CD4-positive, alpha-beta T cell (primary cell): ENCODE measurements around the gene RBMS3. TPM values are rescaled to one million over a fixed set of nuclear protein-coding genes. Genes with fewer than 3 reads are reported as not detected.

Source experiments
- ATAC-seq: fragments of 200-7000 bp; cut with Tn5 transposase; one replicate; pipeline ENCODE4 v1.10.0; 2022; ENCODE audit warnings: mild to moderate bottlenecking; ENCODE audit not compliant: poor library complexity
- CTCF ChIA-PET: fragments of 350-600 bp; sonication (Branson Sonifier 250); formaldehyde crosslinking; loops from one replicate; lab custom pipeline; 2021; ENCODE audit warnings: antibody characterized with exemption, inconsistent platforms; lab: Charles Lee
- POLR2A ChIA-PET: fragments of 350-600 bp; sonication (Branson Sonifier 250); formaldehyde crosslinking; loops from one replicate; lab custom pipeline; 2021; ENCODE audit warnings: antibody characterized with exemption, inconsistent platforms; lab: Charles Lee
- DNase-seq, 14 experiments: peaks; one replicate each; pipeline ENCODE4 v3.0.0-alpha.2; 2013 to 2020; ENCODE audit warnings: mixed read lengths in 2 of 14
- H3K27ac ChIP-seq, 2 donors: one replicate each; pipeline versions ENCODE4 v1.5.1 to v1.7.0; 2013; ENCODE audit warnings: low read length in 2 of 2, low read depth in 1 of 2, mild to moderate bottlenecking in 1 of 2
- H3K27me3 ChIP-seq, 2 experiments: 1 replicate in 1 of 2; 2 replicates in 1 of 2; pipeline versions ENCODE4 v1.6.1 to v1.7.0; 2013; ENCODE audit warnings: low read length in 2 of 2, control low read depth in 1 of 2, mild to moderate bottlenecking in 1 of 2, moderate library complexity in 1 of 2; ENCODE audit not compliant: insufficient read depth in 2 of 2, control insufficient read depth in 1 of 2
- H3K36me3 ChIP-seq: one replicate; pipeline ENCODE4 v1.6.1; 2013; ENCODE audit warnings: low read length, control low read depth; ENCODE audit not compliant: insufficient read depth
- H3K4me1 ChIP-seq: one replicate; pipeline ENCODE4 v1.6.1; 2013; ENCODE audit warnings: low read length, control low read depth; ENCODE audit not compliant: insufficient read depth
- H3K4me3 ChIP-seq: one replicate; pipeline ENCODE4 v1.5.1; 2013; ENCODE audit warnings: mild to moderate bottlenecking, low read length, moderate library complexity
- H3K9me3 ChIP-seq, 2 experiments: 1 replicate in 1 of 2; 2 replicates in 1 of 2; pipeline versions ENCODE4 v1.6.1 to v1.7.0; 2013; ENCODE audit warnings: low read length in 2 of 2, mild to moderate bottlenecking in 2 of 2, control low read depth in 1 of 2, moderate library complexity in 1 of 2; ENCODE audit not compliant: control insufficient read depth in 1 of 2, insufficient read depth in 1 of 2
- H3K27ac Mint-ChIP-seq: one replicate; pipeline ENCODE4 v1.8.0; 2020; ENCODE audit warnings: mixed read lengths
- H3K27me3 Mint-ChIP-seq: one replicate; pipeline ENCODE4 v1.8.0; 2021; ENCODE audit warnings: mixed read lengths
- H3K36me3 Mint-ChIP-seq: one replicate; pipeline ENCODE4 v1.8.0; 2021; ENCODE audit warnings: low read depth, mixed read lengths
- H3K4me1 Mint-ChIP-seq: one replicate; pipeline ENCODE4 v1.8.0; 2021; ENCODE audit warnings: low read depth, mixed read lengths
- H3K4me3 Mint-ChIP-seq: one replicate; pipeline ENCODE4 v1.8.0; 2020; ENCODE audit warnings: mild to moderate bottlenecking, mixed read lengths
- H3K9me3 Mint-ChIP-seq: one replicate; pipeline ENCODE4 v1.8.0; 2020; ENCODE audit warnings: mixed read lengths
- CTCF ChIP-seq: fragments of 200-600 bp; IDR thresholded peaks from one replicate; pipeline ENCODE4 v1.8.0; 2022; ENCODE audit warnings: antibody characterized with exemption, mild to moderate bottlenecking
- intact Hi-C, 2 experiments: fragments of 100-400 bp; cut with DNase I in 1 of 2; cut with micrococcal nuclease in 1 of 2; formaldehyde crosslinking; loops; one replicate each; pipeline versions ENCODE4 v1.15.1 to v1.9.0; 2023 to 2025; cut with DNase I, micrococcal nuclease
- total RNA-seq, 174 experiments: library from RNA in 2 of 174; stranded (reverse) in 2 of 174; gene quantifications; one replicate each; pipeline ENCODE4 v1.2.3 and lab custom pipeline; 2021 to 2026

Gene RBMS3
- total RNA-seq, 2 experiments from 2014 or later = 1.6 to 1.7 TPM

DNA sequence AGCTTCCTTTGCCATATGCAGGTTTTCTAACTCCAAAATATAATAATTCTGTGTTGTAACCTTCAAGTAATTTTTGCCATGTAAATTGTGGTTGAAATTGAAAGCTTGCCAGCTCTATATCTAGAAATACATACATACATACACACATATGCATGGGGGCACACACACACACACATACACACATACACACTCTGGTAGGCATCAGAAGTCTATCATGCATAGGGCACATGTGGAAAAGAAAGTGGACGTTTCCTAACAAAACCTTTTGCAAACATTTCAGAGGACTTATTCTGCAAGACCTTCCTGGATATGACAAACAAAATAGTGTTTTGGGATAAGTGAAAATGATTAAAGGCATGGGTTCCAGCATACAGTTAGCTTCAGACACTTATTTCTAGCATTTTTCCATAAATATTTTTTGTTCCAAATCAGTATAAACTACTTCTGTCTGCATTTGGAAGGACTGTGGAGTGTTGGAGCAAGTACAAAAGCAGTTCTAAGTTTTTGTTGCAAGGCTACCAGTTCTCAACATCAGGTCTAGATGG lies 578.9 kb downstream of the RBMS3 start:
- intact Hi-C loops = no loop called here
- Mint-ChIP-seq H3K27me3 (peaks cover 5% of the 10 kb centered on the region), H3K4me1 (no peaks in the 10 kb centered on the region), H3K27ac (no peak overlapping the region), H3K4me3 (no peak overlapping the region), H3K9me3 (no peaks in the 10 kb centered on the region), H3K36me3 (no peaks in the 10 kb centered on the region)
- no peak for ATAC-seq
- Histone ChIP-seq H3K4me1 (no peaks in the 10 kb centered on the region), H3K27ac (no peak overlapping the region), H3K36me3 (no peaks in the 10 kb centered on the region), H3K4me3 (no peak overlapping the region), H3K27me3 (no peaks in the 10 kb centered on the region), H3K9me3 (no peaks in the 10 kb centered on the region)
- POLR2A ChIA-PET = no interaction called here
- no peak for TF ChIP-seq CTCF
- CTCF ChIA-PET = no interaction called here
- no peak for DNase-seq

- CTCF ChIA-PET = no interaction called here
- no peaks in the 10 kb centered on the region for H3K9me3 Mint-ChIP-seq
- H3K4me3 Mint-ChIP-seq = no peak overlapping the region
- intact Hi-C loops = no loop called here
- H3K27me3 Mint-ChIP-seq = peaks cover 5% of the 10 kb centered on the region
- no peaks in the 10 kb centered on the region for H3K36me3 Mint-ChIP-seq
- Histone ChIP-seq H3K27ac (no peak overlapping the region), H3K9me3 (no peaks in the 10 kb centered on the region), H3K36me3 (no peaks in the 10 kb centered on the region), H3K4me1 (no peaks in the 10 kb centered on the region), H3K27me3 (no peaks in the 10 kb centered on the region), H3K4me3 (no peak overlapping the region)
- POLR2A ChIA-PET = no interaction called here
- no peaks in the 10 kb centered on the region for H3K4me1 Mint-ChIP-seq
- ATAC-seq (no peak), DNase-seq (no peak)
- TF ChIP-seq CTCF = no peak
- no peak overlapping the region for H3K27ac Mint-ChIP-seq
These were observed 583.9 kb downstream of the RBMS3 start for GRCh38 chr3:29864809-29865208.

- H3K9me3 ChIP-seq = no peaks in the 10 kb centered on the region
- H3K4me1 ChIP-seq = no peaks in the 10 kb centered on the region
- no peaks in the 10 kb centered on the region for H3K27me3 ChIP-seq
- intact Hi-C loops = no loop called here
- ChIA-PET POLR2A (no interaction called here), CTCF (no interaction called here)
- Mint-ChIP-seq H3K4me3 (no peak overlapping the region), H3K36me3 (no peaks in the 10 kb centered on the region), H3K27me3 (peaks cover 11% of the 10 kb centered on the region), H3K9me3 (peaks cover 2% of the 10 kb centered on the region), H3K4me1 (no peaks in the 10 kb centered on the region), H3K27ac (no peak overlapping the region)
- DNase-seq (no peak), ATAC-seq (no peak)
- no peaks in the 10 kb centered on the region for H3K36me3 ChIP-seq
- H3K27ac ChIP-seq = no peak overlapping the region
- no peak for TF ChIP-seq CTCF
- H3K4me3 ChIP-seq = no peak overlapping the region
These were observed 587.8 kb downstream of the RBMS3 start for GRCh38 chr3:29868543-29869101.
